Activated CD4-positive, alpha-beta T cell treated with anti-CD3 and anti-CD28 coated beads, Interleukin-2, Interleukin-4, amounts not matched to agents 100 ng/mL and 50 ng/mL, durations not matched to agents 16 hours and 8 hours (primary cell): ENCODE measurements around the gene TRIM28.

Experiments used
- DNase-seq: peaks from one replicate; pipeline ENCODE4 v3.0.0-alpha.2; 2020; ENCODE audit warnings: low spot score

TRIM28 gene

DNA sequence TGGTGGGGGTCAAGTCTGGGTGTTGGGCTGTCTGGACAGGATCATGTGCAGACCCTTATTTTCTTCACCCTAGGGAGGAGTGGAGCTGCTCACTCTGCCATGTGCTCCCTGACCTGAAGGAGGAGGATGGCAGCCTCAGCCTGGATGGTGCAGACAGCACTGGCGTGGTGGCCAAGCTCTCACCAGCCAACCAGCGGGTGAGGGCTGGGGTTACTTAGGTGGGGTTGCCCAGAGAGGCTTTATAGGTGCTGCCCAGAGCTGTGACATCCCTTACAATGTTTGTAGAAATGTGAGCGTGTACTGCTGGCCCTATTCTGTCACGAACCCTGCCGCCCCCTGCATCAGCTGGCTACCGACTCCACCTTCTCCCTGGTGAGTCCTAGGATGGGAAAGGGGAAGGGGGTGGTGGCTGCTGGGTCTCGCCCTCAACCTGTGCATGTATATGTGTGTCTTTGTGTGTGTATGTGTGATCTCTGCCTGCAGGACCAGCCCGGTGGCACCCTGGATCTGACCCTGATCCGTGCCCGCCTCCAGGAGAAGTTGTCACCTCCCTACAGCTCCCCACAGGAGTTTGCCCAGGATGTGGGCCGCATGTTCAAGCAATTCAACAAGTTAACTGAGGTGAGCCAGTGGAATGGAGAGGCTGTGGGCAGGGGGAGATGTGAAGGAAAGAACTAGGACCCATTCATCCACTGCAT, 5.9 kb downstream of the TRIM28 start:
- no peak for DNase-seq

DNA sequence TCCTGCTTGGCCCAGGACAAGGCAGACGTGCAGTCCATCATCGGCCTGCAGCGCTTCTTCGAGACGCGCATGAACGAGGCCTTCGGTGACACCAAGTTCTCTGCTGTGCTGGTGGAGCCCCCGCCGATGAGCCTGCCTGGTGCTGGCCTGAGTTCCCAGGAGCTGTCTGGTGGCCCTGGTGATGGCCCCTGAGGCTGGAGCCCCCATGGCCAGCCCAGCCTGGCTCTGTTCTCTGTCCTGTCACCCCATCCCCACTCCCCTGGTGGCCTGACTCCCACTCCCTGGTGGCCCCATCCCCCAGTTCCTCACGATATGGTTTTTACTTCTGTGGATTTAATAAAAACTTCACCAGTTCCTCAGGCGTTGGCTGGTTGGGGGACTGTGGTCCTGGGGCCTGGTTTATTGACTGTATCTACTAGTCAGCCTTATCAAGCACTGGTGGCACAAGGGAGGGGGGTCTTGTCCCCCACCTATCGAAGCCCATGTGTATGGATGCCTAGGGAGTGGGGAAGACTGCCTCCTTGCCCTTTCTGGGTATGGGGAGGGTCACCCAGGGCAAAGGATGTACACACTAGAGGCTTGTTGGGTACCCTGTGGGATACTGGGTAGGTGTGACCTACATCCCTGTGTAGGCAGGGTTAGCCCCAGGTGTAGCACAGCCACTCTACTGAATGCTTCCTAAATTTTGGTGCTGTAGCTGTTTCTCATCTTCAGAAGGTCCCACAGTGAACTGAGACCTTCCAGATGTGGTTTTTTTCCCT, 6.7 kb downstream of the TRIM28 start:
- DNase-seq: no peak

DNA sequence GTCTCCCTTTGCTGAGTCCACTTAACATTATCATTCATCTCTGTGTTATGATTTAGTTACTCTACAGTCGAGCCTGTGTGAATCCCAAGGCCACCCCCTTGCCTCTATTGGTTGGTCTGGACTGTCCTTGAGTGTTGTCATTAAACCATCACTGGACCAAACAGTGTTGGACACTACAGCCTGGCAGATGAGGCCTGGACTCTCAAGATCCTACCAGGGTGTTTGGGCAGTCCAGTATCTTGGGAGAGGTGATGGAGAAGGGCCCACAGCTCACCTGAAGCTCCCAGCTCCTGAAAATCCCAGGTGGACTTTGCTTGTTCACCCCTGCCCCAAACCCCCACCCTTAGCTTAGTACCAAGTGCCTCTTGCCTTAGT, 7.2 kb downstream of the TRIM28 start:
- DNase-seq: no peak

DNA sequence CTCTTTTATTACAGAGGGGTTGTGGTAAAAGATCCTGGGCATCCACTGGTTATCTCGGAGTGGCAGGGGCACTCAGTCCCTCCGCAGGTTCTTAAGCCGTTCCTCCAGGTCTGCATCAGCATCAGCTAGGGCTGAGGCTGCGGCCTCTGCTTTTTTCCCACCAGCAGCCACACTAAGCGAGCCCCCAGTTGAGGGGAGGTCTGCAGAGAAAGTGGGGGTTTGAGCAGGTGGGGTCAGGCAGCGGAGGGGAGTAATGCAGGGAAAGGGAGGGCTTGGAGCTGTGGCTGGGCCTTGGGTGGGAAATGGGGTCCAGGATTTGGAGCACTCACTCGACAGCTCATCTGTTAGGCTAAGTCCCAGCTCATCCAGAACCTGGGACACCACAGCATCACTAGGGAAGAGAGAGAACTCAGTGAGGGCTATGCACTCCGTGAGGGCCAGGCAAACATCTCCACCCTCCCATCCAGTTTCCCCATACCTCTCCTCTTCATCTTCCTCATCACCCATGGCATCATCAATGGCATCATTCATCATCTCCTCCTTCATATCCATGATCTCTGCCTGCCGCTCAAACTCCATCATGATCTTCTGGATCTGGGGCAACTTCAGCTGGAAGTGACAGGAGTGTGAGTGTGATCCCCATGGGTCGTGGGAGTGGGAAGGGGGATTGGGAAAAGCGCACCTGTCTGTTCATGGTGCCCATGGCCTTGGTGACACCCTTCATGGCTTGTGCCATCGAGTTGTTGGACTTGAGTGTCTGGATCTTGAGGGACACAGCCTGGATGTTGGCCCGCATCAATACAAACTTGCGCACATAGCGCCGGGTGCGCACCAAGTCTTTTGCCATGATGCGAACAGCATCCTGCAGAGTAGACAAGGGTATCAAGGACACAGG, 8.0 kb downstream of the TRIM28 start:
- DNase-seq: no peak

DNA sequence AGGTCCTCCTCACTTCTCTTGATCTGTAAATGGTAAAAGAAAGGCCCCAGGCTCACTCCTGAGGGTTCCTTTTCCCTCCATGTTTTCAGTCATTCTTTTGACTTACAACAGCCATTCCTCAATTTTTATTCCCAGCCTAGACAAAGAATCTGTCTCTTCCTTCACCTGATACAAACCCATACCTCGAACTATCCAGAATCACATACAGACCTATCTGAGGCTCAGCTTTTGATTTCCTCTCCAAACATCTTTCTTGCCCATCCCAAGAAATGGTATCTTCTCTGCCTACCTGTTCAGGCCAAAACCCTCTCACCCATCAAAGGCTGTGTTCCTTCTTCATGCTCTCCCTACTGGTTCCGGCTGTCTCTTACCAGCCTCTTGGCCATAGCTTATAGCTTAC, 8.8 kb downstream of the TRIM28 start:
- no peak for DNase-seq

DNA sequence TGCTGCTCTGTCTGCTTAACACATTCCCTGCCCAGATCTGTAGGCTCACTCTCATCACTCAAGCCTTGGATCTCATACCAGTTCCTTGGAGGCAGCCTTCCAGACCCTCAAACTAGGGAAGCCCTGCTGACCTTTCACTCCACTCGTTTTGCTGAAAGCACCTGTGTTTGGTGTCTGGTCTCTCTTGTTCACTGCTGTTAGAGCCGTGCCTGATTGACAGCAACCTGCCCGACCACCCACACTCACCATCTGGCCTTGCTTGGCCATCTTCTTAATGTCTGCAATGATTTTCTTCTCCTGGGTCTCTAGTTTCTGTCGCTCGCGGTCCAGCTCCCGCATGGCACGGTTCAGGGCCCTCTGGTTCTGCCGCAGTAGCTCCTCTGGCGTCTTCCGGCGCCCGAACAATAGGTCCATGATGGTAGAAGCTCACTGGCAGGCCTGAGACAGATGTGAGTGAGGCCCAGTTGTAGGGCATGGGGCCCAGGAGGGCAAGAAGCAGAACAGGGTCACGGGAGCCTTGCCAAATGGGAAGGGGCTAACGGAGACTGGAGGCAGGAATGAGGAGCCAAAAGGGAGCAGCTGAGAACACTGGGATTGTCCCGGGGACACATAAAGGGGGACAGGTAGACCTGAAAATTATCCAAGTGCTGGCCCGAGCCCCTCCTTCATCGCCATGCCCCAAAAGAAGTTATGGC, 10.1 kb downstream of the TRIM28 start:
- DNase-seq: no peak

DNA sequence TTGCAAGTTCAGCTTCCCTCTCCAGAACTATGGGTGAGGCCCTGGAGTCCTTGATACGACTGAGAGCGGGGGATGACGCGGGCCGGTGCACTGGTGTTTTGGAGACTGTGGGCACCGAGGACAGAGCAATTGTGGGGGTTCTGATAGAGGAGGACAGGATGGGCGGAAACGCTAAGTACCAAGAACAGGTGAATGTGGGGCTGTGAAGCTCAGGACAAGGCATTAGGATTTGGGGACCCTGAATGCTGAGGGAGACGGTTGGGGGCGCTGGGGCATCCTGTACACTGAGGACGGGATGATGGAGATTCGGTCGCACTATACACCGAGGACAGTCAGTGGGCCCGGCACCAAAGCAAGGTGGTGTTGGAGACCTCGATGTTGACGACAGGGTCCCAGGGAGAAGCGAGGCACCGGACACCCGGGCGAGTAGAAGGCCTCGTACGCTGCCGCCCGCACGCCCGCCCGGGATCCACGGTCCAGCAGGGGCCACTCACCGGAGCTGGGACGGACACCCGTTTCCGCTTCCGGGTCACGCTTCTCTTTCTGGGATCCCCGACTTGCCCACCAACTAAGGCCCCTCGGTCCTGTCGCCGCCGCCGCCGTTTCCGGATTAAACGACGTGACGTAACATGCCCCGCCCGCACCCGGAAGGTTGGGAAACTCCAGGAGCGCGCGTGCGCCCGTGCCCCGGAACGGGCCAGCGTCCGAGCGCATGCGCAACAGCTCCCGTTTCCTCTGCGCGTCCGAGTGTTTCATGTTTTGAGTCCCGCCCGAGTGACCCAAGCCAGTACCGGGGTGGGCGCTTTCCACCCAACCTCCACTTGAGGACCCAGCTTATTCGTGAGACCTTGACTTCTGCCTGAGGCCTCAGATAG, 10.9 kb downstream of the TRIM28 start, which contains the start of gene CHMP2A:
Gene CHMP2A, minus strand, starts transcription at position 612 of the 875 bp plus-strand sequence. CDS start 893 bp downstream, outside the sequence.
- peak; percentile 99 for DNase-seq

DNA sequence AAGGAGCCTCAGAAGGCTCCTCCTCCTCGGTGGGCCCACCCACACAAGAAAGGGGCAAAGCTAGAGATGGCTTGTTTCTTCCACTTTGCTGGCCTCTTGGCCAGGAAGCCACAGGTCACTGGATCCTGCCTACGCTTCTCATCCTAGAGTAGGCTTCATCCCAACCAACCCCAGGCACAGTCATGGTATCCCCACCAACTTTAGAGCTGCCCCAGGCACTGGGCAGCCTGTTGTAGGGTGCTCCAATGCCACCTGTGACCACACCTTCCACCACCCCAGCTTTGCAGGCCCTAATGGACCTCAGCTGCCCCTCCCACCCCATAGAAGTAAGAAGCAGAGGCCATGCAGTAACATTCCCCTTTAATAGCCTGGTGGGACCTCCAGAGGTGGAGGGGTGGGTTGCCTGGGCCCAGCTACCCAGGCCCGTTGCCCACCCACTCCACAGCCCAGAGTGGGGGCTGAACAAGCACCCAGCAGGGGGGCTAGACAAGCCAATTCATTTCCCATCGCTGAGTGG, 11.6 kb downstream of the TRIM28 start:
- DNase-seq: no peak

DNA sequence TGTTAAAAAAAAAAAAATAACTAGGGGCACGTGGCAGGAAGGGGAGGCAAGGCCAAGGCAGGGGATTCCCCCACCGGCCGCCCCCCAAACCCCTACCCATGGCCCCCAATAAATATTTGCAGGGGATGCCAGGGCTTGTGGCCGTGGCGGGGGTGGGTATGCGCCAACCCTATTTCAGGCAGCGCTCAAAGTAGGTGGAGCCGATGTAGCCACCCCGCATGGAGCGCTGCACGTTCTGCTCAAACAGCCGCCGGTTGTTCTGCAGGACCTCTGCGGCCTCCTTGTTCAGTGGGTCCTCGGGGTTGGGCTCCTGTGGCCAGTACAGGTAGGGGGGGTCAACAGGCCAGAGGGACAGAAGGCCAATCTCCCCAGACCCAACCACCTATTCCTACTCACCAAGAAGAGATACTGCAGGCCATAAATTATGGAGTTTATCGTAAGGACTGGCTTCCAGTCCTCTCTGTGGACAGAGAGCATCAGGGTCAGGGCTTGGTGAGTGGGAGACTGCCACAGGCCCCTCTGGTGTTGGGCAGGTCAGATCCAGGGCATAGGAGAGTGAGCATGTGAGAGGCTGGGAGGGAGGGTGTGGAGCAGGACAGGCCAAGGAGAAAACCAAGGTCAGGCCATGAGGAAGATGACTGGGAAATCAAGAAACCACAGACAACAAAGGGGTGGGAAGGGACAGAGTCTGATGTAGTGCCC, 12.2 kb downstream of the TRIM28 start:
- DNase-seq: no peak

DNA sequence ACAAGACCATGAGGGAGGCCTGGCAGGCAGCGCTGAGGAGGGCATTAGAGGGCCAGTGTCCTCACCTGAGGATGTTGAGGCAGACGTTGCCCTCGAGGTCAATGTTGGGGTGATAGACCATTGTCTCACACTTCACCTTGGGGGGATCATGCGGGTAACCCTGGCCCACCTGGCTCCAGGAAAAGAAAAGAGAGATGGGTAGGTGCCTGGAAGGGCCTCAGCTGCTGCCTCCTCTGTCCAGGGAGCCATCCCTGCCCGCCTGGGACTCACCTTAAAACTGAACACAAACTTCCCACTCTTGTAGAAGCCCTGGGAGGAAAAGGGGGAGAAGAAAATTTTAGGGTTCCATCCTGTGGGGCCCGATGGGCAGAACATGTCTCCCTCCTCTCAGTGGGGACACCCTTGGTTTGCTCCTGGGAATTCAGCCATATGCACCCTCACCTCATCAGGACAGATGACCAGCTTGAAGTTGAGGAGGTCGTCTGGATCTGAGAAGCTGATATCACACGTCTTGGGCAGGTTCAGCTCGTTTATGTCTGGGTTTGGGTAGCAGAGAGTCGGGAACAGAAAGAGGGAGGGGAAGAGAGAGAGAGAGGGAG, 12.9 kb downstream of the TRIM28 start:
- DNase-seq: no peak

DNA sequence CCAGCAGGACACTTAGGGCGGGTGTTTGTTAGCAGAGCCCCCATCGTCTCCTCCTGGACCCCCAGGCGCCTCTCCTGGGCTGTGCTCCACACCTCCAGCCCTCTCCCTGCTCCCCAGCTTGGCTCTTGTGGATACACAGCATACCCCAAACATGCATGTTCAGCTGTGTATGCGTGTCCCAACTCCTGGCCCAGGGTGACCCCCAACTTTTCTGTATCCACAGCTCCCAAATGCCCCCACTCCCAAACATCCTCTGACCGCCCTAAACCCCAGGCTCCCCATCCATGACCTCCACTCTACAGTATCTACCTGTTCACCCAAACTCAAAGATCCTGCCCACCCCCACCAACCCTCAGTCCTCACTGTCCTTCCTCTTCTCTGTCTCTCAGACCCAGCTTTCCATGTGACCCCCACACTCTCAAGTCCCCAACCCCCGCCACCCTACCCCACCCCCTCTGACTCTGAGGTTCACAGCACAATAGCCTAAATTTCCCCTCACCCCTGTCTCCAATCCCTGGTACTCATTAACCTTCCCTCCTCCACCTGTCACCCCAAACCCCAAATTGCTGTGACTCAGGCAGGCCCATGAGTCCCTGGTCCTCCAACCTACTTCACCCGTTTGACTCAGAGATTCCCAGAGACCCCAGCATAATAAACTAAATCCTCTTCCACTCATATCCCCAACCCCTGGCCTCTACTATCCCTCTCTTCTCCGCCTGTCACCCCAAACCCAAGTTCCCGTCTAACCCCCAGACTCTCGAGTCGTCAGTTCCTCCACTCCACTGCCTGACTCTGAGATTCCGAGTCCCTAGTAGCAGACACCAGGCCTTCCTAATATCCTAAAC, 13.6 kb downstream of the TRIM28 start:
- no peak for DNase-seq

DNA sequence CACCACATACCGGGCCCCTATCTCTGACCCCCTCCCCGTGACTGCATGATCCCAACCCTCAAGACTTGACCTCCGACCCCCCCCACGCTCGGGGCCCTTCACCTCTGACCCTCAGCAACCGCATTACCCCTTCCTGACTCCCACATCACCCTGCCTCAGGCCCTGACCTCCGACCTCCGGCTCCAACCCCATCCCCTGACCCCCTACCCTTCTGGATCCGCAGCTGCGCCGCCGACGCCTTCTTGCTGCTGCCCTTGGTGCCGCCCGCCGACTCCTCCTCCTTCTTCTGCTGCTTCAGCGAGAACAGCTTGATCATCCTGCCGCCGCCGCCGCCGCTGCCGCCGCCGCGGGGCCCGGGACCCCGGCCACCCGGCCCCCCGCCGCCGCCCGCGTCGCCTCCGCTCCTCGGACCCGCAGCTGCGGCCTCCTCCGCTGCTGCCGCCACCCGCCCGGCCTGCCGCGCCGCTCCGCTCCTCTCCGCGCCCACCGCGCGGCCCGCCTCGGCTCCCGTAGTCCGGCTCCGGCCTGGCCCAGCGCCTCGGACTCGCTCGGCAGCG, 14.3 kb downstream of the TRIM28 start, which contains the start of gene UBE2M:
Gene UBE2M, minus strand, starts transcription at position 546 of the 557 bp plus-strand sequence. Its CDS starts 230 bp downstream, at position 316.
- no peak for DNase-seq

DNA sequence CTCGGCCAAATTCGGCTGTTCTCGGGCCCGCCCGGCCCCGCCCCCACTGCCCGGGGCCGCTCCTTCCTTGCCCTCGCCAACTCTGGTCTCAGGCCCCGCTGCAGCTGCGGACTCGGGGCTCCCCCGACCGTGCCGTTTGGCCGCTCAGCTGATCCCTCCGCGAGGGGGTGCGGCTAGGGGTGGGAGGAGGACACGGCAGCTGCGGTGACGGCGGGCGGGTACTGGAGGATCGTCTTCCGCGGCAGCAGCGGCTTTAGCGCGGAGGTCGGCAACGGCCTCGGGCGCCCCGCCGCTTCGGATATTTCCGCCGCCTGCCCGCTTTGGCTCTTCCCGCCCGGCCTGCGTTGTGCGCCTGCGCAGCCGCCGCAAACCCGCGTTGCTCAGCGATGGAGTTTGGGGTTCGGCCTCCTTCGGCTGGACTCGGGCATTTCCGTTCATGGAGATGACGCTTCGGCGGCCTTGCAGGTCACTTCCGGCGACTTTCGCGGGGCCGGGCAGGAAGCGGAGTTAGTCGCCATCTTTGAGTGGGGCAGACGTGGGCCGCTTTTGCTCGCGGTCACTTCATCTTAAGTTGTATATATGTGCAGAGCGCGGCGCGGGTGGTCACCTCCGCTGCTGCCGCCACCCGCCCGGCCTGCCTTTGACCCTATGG, 14.9 kb downstream of the TRIM28 start:
- peak; percentile 100 for DNase-seq

DNA sequence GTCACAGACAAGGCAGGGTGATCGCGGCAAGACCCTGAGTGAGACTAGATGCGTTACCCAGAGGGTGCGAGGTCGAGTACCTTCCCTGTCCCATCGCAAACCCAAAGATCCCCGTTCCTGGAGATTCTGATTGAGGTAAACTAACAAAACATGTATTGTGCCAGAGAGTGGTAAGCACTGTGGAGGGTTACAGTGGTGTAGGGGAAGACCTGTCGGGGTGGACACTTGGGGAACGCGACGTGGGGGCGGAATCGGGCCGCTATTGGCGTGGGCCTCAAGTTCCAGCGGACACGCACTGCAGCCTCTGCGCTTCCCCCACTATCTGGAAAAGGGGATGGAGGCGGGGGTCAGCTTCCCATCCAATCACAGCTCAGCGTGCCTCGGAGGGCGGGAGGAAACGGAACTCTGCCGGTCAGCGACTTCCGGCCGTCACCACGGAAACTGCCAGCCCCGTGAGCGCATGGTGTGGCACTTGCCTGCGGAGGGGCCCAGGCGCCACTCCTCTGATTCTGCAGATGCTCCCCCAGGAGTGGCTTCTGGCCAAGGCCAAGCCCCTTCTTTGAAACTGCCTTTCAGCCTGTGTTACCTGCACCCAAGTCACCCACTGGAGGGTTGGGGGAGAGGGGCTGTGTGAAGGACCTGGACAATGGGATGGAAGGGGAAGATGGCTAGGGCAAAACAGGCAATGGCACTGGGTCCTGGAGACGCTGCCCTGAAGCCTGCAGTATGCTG, 15.6 kb downstream of the TRIM28 start:
- peak; percentile 92 for DNase-seq

DNA sequence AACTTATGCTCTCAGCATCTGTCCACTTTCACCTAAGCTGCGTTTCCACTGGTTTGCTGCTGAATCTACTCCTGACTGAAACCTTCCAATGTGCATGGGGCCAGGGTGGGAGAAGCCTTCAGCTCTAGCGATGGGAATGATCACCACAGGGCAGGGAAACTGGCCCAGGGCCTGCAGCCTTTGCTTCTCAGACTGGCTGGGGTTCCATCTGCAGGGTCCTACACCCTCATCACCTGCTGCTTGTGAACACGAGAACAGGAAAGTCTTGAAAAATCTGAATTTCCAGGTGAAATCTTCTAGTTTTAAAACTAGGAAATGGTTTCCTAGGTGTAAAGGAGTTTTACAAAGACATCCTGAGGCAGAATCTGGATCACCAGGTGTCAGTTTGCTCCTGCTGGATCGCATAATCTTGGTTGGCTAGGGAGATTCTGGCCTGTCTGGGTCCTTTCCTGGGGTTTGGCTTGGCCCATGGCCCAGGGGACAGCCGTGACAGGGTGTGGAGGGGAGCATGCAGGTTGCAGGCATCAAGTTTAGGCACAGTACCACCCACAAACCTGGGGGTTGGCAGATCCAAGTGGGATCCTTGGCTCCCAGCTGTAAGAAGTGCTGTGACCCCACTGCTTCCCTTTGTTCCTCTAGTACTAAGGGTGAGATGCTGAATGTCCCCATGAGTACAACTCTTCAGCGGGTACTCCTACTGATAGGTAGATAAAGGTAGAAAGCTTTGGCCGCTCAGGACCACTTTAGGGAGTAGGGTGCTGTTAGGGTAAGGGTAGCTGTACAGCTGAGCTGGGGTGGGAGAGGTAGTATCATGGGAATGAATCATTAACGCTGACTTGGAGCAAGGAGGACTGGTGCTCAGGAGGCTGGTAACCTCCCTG, 16.4 kb downstream of the TRIM28 start:
- no peak for DNase-seq

DNA sequence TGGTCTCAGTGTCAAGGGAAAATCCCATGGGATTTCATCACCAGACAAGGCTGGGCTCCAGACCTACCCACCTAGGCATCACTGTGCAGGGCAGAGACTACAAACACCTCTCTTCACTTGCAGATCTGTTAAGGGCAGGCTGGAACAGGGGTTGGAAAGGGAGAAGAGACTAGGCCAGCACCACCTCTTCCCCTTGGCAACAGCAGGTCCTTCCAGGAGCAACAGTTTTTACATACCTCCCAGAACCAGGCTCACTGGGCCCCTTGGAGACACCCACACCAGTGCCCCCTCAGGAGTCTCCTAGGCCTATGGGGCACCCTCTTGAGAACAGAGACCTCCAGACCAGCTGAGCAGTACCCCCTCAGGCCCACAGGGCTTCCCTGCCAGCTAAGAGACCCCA, 17.1 kb downstream of the TRIM28 start:
- DNase-seq: no peak
